ENCODE data around the gene ARHGAP4. TPM values are rescaled to one million over a fixed set of nuclear protein-coding genes. Genes with fewer than 3 reads are reported as not detected.

ARHGAP4 gene
- total RNA-seq, 2 donors from 2014 or later, result 56.0 to 65.0 TPM

DNA sequence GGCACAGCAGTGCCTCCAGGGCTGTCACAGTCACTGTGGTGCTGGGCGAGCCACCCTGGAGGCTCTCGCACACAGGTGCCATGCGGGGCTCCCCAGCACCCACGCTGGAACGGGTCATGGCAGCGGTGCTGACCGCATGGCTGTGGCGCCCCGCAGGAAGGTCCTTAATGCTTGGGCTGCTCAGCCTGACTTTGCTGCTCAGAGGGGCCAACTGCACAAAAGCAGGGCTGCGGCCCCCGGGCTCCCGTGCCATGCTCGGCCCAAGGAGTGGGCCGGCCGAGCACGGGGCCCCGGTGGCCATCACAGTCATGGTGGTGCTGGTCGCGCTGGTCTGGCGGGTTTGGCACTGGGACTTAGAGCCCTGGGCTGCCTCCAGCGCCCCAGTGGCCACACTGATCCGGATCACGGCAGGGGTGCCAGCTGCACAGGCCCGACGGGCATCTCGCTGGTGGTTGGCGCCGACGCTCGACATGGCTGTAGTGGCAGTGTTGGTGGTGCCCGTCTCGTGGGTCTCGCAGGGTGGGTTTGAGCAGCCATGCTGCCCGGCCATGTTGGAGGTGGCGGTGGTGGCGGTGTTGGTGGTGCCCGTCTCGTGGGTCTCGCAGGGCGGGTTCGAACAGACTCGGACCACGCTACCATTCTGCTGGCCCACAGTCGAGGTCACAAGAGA, 28.6 kb upstream of the ARHGAP4 start:
- no peak overlapping the region for H3K27ac ChIP-seq (ENCODE audit: low read depth, low read length)
- no peak overlapping the region for H3K9ac ChIP-seq (ENCODE audit: extremely low read depth, low read length, poor library complexity, severe bottlenecking)
- Mint-ChIP-seq H3K9me3 (no peaks in the 10 kb centered on the region), H3K4me1 (no peaks in the 10 kb centered on the region), H3K27ac (no peak overlapping the region), H3K27me3 (ENCODE audit: insufficient read depth) (no peaks in the 10 kb centered on the region), H3K36me3 (ENCODE audit: low read depth) (peaks cover 87% of the 10 kb centered on the region), H3K4me3 (no peak overlapping the region)
- DNase-seq, result no peak
- peaks cover 35% of the 10 kb centered on the region for H3K36me3 ChIP-seq (ENCODE audit: control insufficient read depth, insufficient read depth, low read length)
- H3K4me3 ChIP-seq (ENCODE audit: low read length), result no peak overlapping the region
- H3K9me3 ChIP-seq (ENCODE audit: control insufficient read depth, low read length), result no peaks in the 10 kb centered on the region
- no peaks in the 10 kb centered on the region for H3K27me3 ChIP-seq (ENCODE audit: control insufficient read depth, insufficient read depth, low read length, poor library complexity, severe bottlenecking)
- whole genome bisulfite sequencing, 2 experiments (ENCODE audit: insufficient coverage in 1 of 2, insufficient read length in 1 of 2), result 97 to 100% methylated on average over 2 to 43 of the region's 44 CpGs
- H3K4me1 ChIP-seq (ENCODE audit: control insufficient read depth, insufficient read depth, low read length), result no peaks in the 10 kb centered on the region
- TF ChIP-seq, protein P1, sequence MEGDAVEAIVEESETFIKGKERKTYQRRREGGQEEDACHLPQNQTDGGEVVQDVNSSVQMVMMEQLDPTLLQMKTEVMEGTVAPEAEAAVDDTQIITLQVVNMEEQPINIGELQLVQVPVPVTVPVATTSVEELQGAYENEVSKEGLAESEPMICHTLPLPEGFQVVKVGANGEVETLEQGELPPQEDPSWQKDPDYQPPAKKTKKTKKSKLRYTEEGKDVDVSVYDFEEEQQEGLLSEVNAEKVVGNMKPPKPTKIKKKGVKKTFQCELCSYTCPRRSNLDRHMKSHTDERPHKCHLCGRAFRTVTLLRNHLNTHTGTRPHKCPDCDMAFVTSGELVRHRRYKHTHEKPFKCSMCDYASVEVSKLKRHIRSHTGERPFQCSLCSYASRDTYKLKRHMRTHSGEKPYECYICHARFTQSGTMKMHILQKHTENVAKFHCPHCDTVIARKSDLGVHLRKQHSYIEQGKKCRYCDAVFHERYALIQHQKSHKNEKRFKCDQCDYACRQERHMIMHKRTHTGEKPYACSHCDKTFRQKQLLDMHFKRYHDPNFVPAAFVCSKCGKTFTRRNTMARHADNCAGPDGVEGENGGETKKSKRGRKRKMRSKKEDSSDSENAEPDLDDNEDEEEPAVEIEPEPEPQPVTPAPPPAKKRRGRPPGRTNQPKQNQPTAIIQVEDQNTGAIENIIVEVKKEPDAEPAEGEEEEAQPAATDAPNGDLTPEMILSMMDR (conservative IDR thresholded peaks at IDR 0.05), result no peak

DNA sequence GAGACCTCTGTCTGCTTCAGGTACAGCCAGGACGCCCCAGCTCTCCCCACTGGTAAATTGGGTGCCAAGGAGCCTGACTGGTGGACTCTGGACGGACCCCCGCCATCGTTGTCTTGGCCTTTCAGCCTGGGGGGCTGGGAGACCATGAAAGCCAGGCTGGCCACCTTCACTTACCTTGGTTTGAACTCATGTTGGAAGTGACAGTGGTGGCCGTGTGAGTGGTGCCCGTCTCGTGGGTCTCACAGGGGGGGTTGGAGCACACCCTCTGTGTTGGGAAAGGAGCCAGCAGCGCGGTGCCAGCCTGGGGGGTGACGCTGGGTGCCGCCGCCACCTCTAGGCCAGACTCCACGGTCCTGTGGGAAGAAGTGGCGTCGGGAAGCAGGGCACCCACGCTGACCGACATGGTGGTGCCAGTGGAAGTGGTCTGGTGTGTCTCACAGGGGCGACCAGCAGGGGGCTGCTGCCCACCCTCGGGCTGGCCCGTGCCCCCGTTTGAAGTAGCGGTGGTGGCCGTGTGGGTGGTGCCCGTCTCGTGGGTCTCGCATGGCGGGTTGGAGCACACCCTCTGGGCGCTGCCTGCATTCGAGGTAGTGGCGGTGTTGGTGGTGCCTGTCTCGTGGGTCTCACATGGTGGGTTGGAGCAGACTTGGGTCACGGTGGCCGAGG, 28.0 kb upstream of the ARHGAP4 start:
- H3K4me1 ChIP-seq (ENCODE audit: control insufficient read depth, insufficient read depth, low read length), result no peaks in the 10 kb centered on the region
- Mint-ChIP-seq H3K27ac (no peak overlapping the region), H3K9me3 (no peaks in the 10 kb centered on the region), H3K4me1 (no peaks in the 10 kb centered on the region), H3K4me3 (no peak overlapping the region), H3K27me3 (ENCODE audit: insufficient read depth) (no peaks in the 10 kb centered on the region), H3K36me3 (ENCODE audit: low read depth) (peaks cover 87% of the 10 kb centered on the region)
- DNase-seq, result no peak
- 94 to 100% methylated on average over 1 to 33 of the region's 33 CpGs for WGBS, 2 experiments (ENCODE audit: insufficient coverage in 1 of 2, insufficient read length in 1 of 2)
- no peak overlapping the region for H3K27ac ChIP-seq (ENCODE audit: low read depth, low read length)
- H3K4me3 ChIP-seq (ENCODE audit: low read length), result no peak overlapping the region
- no peaks in the 10 kb centered on the region for H3K27me3 ChIP-seq (ENCODE audit: control insufficient read depth, insufficient read depth, low read length, poor library complexity, severe bottlenecking)
- H3K36me3 ChIP-seq (ENCODE audit: control insufficient read depth, insufficient read depth, low read length), result peaks cover 30% of the 10 kb centered on the region
- H3K9me3 ChIP-seq (ENCODE audit: control insufficient read depth, low read length), result no peaks in the 10 kb centered on the region
- TF ChIP-seq, protein P1 (conservative IDR thresholded peaks at IDR 0.05), result peak; percentile 44
- no peak overlapping the region for H3K9ac ChIP-seq (ENCODE audit: extremely low read depth, low read length, poor library complexity, severe bottlenecking)

DNA sequence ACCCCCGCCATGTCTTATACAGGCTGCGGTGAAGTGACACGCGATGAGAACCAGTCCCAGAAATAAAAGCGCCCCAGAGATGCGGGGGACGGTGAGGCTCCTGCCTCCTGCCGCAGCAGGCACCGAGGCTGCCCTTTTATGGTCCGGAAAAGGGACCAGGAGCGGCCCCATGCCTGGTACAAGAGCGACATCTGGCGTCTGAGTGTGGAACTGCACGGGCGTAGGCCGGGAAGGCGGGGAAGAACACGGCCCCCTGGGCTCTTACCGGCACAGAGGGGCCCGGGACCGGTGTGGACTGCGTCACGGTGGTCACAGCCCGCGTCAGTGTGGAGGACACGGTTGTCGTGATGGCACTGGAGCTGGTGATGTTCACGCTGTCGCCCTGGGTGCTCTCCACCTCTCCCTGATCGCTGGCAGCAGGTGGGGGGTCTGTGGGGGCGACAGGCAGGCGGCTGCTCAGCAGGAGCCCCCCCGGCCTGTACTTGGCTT, 27.3 kb upstream of the ARHGAP4 start:
- Histone ChIP-seq H3K9ac (ENCODE audit: extremely low read depth, low read length, poor library complexity, severe bottlenecking) (no peak overlapping the region), H3K27ac (ENCODE audit: low read depth, low read length) (no peak overlapping the region), H3K27me3 (ENCODE audit: control insufficient read depth, insufficient read depth, low read length, poor library complexity, severe bottlenecking) (no peaks in the 10 kb centered on the region), H3K4me1 (ENCODE audit: control insufficient read depth, insufficient read depth, low read length) (no peaks in the 10 kb centered on the region), H3K36me3 (ENCODE audit: control insufficient read depth, insufficient read depth, low read length) (peaks cover 25% of the 10 kb centered on the region), H3K9me3 (ENCODE audit: control insufficient read depth, low read length) (no peaks in the 10 kb centered on the region), H3K4me3 (ENCODE audit: low read length) (no peak overlapping the region)
- H3K27ac Mint-ChIP-seq, result peak overlapping the region; percentile 21
- H3K9me3 Mint-ChIP-seq, result no peaks in the 10 kb centered on the region
- peak; percentile 92 for DNase-seq
- H3K36me3 Mint-ChIP-seq (ENCODE audit: low read depth), result peaks cover 85% of the 10 kb centered on the region
- WGBS, 2 experiments (ENCODE audit: insufficient coverage in 1 of 2, insufficient read length in 1 of 2), result 32 to 37% methylated on average over 10 to 32 of the region's 33 CpGs
- peaks cover 3% of the 10 kb centered on the region for H3K4me1 Mint-ChIP-seq
- no peaks in the 10 kb centered on the region for H3K27me3 Mint-ChIP-seq (ENCODE audit: insufficient read depth)
- TF ChIP-seq, protein P1 (conservative IDR thresholded peaks at IDR 0.05), result peak; percentile 99
- no peak overlapping the region for H3K4me3 Mint-ChIP-seq
